AG08396 (cell line): ENCODE data around the gene ETHE1.
A peak's percentile ranks its signal among the peaks of the same experiment; 100 is the strongest.
"Not testable (repeated sequence)": the region's sequence is repeated elsewhere in the genome, so short reads cannot be mapped to it uniquely, and the experiment has no call there.

ENCODE experiments used
- DNase-seq: peaks from one replicate; pipeline ENCODE4 v3.0.0; 2012; ENCODE audit warnings: low spot score, mixed read lengths

Gene ETHE1

DNA sequence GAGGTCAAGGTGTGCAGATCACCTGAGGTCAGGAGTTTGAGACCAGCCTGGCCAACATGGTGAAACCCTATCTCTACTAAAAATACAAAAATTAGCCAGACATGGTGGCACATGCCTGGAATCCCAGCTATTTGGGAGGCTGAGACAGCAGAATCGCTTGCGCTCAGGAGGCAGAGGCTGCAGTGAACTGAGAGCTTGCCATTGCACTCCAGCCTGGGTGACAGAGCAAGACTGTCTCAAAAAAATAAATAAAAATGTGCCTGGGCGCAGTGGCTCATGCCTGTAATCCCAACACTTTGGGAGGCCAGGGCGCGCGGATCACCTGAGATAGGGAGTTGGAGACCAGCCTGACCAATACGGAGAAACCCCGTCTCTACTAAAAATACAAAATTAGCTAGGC lies 3.3 kb downstream of the ETHE1 start:
- not testable (repeated sequence) for DNase-seq

DNA sequence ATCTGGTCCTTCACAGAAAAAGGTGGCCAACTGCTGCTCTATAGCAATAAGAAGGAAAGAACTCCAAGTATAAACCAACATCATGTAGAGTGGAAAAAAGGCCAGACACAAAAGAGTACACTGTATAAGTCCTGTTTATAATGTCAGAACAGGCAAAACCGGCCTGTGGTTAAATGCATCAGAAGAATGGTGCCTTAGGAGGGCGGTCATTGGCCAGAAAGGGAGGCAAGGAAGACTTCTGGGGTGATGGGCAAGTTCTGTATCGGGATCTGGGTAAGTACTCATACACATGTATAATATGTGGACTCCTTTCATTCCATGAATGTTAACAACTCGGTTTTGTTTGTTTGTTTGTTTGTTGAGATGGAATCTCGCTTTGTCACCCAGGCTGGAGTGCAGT lies 4.1 kb downstream of the ETHE1 start:
- no peak for DNase-seq

DNA sequence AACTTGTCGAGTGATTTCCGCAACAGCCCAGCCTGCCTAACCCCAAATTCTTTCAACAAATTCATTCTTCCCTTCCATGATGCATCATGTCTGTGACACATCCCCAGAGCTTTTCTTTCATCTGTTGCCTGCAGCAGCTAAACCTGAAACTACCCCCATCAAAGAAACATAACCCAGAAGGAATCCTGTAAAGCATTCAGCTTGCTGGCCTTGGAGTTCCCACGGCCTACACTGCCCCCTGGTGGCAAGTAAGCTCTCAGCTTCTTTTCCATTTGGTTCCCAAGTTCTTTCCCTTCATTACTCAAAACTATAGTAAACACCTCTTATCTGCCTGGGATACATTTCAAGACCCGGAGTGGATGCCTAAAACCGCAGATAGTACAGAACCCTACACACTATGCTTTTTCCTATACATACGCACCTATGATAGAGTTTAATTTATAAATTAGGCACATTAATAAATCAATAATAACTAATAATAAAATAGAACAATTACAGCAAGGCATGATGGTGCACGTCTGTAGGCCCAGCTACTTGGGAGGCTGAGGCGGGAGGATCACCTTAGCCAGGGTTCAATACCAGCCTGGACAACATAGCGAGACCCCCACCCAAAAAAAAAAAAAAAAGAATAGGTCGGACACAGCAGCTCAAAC lies 7.4 kb downstream of the ETHE1 start:
- peak; percentile 86 for DNase-seq

DNA sequence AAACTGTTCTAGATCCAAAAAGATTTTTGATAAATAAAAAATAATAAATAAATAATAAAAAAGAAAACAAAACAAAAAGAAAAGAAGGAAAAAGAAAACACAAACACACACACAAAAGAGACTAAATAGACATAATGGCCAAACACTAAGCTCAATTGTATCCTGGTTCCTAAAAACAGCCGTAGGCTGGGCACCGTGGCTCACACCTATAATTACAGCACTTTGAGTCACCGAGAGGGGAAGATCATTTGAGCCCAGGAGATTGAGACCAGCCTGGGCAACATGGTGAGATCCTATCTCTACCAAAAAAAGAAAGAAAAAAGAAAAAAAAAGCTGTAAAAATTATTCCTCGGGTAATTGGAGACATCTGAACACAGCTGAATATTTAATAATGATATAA lies 8.9 kb downstream of the ETHE1 start:
- DNase-seq: no peak

DNA sequence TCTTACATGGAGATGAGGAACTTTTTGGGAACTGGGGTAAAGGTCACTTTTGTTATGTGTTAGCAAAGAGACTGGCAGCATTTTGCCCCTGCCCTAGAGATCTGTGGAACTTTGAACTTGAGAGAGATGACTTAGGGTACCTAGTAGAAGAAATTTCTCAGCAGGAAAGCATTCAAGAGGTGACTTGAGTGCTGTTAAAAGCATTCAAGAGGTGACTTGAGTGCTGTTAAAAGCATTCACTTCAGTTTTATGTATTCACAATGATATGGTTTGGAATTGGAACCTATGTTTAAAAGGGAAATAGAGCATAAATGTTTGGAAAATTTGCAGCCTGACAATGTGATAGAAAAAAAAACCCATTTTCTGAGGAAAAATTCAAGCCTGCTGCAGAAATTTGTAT lies 14.6 kb downstream of the ETHE1 start:
- not testable (repeated sequence) for DNase-seq

DNA sequence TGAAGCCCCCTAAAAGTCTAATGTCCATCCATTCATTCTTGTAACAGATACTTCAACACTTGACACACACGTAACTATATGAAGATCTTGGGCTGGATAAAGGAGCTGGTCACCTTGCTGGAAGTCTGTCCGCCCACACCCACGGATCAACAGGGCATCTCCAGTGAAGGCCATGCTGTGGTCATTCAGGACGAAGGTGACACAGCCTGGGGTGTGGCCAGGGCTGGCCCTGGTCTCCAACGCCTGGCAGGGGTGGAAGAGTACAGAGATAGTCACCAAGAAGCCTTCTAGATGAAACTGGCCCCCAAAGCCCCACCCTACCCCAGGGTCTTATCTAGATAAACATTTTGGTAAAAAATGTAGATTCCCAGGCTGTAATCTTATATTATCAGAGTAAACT lies 15.7 kb downstream of the ETHE1 start:
- no peak for DNase-seq

DNA sequence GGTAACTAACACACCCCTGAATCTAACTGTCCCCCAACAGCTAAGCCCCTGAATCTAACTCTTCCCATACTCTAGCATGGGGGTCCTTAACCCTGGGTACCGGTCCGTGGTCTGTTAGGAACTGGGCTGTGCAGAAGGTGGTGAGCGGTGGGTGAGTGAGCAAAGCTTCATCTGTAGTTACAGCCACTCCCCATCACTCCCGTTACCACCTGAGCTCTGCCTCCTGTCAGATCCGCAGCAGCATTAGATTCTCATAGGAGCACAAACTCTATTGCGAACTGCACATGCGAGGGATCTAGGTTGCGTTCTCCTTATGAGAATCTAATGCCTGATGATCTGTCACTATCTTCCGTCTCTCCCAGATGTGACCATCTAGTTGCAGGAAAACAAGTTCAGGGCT lies 16.3 kb downstream of the ETHE1 start:
- DNase-seq: no peak

DNA sequence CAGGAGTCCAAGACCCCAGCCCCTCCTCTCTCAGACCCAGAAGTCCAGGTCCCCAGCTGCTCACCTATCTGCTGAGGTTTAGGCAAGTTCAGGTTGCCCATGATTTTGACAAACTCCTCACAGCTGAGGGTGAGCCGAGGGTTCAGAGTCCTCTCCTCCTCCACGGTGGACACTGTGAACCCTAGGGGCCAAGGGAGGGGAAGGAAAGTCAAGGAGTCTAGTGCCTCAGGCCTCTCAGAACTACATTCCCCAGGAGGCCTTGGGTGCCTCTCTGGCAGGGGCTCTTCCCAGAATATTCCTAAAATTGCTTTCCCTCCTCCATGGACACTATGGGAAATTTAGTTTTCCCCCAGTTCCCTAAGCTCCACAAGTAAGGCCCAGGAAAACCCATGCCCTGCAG lies 19.1 kb downstream of the ETHE1 start:
- DNase-seq: no peak

DNA sequence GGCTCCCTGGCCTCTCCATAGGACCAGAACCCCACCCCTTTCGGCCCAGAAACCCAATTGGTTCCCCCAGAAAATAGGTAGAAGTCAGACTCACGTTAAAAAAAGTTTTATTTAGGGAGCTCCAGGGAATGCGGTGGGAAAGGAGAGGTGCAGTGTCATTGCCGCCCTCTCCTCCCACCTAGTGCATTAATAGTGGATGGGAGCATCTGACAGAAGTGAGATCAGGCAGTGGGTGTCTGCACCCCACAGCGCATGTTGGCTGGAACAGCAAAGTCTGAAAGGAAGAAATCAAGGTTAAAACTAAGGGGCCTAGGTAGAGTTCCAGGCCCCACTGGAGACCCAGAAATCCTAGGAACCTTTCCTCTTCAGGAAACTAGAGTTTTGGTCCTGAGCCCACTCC lies 20.4 kb downstream of the ETHE1 start:
- no peak for DNase-seq

DNA sequence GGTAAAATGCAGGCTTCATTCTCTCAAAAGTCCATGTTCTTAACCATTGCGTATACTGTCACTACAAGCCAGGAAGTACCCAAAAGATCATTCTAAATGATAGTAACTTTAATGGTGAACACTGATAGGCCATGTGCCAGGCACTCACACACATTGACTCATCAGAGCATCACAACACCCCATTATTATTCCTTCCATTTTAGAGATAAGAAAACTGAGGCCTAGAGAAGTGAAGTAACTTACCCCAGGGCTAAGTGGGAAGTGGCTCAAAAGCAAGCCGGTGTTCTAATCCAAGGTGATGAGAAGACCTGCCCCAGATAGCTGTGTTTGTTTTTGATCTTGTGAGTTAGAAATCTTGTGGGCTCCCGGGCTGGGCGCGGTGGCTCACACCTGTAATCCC lies 21.1 kb downstream of the ETHE1 start:
- no peak for DNase-seq

DNA sequence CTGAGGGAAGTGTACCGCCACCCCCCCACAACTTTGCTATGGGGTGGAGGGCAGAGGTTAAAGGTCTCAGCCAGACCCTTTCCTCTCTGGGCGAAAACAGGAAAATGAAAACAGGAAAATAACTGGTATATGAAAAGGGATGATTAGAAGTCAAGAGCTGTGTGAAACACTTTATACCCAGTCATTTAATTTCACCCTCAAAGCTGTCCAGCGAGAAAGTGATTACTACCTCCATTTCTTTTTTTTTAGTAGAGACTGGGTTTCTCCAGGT lies 21.9 kb downstream of the ETHE1 start:
- no peak for DNase-seq

DNA sequence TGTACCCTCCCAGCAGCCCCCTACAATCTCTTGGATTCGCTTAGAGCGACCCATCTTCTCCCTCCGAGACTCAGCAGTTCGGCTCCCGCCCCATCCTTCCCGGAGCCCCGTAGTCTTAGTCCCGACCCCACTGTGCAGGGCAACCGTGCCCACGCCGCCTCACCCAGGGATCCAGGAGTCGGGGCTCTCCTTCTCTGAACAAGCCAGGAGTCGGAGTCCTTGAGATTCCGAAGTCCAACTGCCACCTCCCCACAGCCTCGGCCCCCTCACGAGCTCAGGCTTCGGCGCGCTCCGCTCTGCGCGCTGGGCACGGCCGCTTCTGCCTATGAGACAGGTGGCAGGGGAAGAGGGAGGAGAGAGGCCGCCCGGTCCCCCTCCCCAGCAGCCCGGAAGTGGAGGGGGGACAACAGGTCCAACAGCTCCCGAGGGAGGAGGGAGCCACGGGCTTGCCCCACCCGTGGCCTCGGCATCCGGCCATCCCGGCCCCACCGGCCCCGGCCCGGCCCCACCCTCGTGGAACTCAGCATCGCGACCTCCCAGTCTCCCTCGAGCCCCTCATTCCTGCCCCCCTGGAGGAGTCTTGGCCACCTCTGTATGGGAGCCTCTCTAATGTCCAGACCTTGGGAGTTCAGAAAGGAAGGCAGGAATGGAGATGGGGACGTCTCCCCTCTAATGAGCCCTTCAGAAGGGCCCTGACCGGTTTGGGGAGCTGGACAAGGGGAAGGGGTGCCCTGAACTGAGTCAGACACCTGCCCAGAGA lies 22.4 kb downstream of the ETHE1 start, which contains the start of gene PHLDB3:
TSS of gene PHLDB3 (minus strand) at position 321 of the 760 bp plus-strand sequence. CDS start 628 bp downstream, outside the sequence.
- DNase-seq: no peak

DNA sequence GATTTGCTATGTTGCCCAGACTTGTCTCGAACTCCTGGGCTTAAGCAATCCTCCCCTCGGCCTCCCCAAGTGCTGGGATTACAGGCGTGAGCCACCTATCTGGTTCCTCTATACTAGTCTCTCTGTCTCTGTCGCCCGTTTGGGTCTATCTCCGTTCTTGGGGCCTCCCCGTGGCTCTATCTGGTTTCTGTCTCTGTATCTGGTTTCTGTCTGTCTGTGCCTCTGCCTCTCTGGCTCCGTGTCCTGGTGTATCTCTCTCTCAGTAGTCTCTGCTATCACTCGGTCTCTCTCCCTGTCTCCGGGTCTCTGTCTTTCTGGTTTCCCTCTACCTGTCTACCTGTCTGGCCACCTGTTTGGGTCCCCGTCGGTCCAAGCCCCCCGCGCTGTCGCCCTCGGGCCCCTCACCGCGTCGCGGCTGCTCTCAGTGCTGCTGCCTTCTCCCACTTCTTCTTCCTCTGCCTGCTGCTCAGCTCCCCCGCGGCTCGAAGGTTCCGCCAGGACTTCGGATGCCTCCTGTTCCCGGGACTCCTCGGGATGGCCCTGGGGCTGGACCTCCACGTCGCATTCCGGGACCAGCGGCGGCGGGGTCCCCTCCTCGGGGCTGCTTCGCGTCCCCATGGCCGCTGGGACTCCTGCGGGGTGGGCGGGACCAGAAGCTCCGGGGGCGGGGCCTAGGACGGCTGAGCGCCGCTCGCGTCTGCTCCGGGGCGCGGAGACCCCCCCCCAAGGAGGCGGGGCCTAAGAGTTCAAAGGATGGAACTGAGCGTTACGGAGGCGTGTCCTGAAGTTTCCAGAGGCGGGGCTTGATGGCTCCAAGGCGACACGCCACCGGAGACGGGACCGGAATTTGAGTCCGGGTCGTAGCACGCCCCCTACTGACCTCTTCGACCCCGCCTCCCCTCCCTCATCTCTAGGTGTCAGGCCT lies 23.2 kb downstream of the ETHE1 start:
- peak; percentile 99 for DNase-seq

DNA sequence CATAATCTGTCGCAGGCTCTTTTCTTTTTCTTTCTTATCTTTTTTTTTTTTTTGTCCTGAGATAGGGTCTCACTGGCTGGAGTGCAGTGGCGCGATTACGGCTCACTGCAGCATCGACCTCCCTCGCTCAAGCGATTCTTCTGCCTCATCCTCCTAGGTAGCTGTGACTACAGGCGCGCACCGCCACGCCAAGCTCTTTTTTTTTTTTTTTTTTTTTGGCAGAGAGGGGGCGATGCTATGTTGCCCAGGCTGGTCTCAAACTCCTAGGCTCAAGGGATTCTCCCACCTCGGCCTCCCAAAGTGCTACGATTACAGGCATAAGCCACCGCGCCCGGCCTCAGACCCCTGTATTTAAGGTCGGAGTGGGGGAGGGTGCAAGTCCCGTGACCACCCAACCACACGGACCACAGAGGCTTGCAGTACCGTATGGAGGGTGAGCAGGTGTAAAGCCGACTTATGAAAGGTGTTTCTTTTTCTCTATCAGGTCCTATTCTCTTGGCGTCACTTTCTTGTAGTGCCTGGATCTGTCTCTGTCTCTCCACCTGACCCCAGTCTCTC lies 24.5 kb downstream of the ETHE1 start:
- DNase-seq: no peak

DNA sequence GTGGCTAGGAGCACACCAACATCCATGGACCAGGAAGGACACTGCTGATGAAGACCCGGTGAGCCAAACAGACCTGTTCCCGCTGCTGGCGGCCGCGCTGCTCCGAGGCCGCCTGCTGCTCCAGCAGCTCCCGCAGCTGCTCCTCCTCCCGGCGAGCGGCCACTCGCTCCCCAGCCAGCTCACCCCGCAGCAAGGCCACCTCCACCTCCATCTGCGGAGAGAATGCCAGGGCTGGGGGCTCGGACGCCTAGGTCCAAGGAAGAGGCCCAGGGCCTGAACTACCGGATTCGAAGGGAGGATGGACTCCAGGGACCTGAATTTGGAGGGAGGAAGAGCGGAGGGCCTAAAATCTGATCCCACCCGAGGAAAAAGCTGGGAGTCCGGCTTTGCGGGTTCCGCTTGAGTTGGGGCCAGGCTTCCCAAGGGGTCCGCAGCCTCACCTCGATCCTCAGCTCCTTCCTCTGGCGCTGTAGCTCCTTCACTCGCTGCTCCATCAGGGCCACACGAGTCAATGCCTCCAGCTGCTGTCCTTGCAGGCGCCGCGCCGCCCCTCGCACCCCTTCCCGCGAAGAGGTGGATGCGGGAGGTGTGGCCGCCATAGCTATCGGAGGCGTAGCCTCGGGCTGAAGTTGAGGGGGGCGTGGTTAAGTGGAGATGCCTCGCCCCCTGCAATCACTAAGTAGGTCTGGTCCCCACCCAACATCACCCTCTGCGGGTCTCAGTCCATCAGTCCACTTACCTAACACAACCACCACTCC lies 25.2 kb downstream of the ETHE1 start:
- no peak for DNase-seq

DNA sequence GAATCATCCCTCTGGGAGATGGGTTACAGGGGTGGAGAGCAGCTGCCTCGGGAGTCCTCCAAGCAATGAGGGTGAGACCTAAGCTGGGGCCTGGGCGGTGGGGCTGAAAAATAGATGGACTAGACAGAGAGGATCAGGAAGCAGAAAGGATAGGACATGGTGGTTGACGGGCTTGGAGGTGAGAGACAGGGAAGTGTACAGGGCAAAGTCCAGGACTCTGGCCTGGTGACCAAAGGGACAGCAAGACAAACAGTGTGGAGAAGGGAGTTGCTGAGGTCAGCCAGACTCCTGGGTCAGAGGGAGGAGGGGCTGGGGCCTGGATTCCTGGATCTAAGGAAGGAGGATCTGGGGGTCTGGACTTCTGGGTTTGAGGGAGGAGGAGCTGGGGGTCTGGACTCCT lies 28.0 kb downstream of the ETHE1 start:
- no peak for DNase-seq

DNA sequence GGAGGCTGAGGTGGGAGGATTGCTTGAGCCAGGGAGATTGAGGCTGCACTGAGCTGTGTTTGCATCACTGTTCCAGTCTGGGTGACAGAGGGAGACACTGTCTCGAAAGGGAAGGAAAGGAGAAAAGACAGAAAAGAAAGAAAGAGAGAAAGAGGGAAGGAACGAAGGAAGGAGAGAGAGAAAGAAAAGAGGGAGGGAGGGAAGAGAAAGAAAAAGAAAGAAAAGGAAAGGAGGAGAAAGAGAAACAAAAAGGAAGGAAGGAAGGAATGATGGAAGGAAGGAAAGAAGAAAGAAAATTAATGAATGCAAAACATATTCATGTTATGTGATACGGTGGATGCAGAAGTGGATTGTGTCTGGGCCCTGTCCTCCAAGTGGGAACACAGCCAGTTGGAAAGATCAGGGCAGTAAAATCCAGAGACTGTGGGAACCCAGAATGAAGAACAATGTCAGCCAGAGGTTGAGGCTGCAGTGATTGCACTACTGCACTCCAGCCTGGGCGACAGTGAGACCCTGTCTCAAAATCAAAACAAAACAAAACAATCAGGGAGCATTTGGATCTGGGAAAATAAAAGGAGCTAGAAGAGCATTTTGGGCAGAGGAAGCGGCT lies 28.7 kb downstream of the ETHE1 start:
- DNase-seq: no peak

DNA sequence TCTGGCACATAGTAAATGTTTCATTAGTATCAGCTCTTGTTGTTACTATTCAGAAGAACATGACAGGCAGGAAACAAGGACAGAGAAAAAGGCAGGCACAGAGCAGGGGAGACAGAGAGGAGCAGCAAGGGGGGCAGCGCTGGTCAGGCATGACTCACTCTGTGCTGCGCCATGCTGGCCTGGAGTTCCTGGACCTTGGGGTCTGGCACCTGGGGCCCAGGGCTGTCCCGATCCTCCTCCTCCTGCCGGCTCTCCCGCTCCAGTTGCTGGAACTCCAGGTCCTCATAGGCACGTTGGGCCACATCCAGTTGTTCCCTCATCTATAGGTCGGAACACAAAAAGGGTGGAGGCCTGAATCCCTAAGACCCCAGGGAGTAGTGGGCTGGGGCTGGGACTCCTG lies 30.0 kb downstream of the ETHE1 start:
- no peak for DNase-seq

DNA sequence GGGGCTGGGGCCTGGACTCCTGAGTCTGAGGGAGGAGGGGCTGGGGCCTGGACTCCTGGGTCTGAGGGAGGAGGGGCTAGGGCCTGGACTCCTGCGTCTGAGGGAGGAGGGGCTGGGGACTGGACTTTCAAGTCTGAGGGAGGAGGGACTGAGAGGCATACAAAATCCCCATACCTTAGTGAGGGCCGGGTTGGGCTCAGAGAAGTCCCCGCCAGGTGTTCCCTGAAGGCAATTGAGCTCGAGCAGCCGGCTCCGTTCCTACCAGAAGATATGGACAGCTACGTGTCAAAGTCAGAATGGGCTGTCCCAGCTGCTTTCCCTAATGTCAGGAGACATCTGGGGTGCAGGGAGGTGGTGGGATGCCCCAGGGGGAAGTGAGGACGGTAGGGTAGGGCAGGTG lies 31.9 kb downstream of the ETHE1 start:
- DNase-seq: no peak

DNA sequence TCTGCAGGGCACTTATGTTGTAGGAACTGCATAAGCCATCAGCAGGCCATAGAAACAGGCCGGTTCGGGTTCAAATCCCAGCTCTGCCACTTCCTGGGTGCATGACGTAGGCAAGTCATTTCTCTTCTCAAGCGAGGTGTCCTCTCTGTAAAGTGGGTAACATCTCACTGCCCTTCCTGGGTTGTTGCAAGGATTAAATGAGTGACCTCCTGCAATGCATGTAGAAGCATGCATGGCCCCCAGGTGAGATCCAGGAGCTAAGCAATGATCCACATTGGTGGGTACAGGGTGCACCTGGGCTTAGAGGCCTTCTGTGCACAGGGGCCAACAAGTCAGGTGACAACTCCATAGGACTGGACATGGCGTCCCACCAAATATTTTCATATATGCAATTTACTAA lies 36.2 kb downstream of the ETHE1 start:
- DNase-seq: no peak

DNA sequence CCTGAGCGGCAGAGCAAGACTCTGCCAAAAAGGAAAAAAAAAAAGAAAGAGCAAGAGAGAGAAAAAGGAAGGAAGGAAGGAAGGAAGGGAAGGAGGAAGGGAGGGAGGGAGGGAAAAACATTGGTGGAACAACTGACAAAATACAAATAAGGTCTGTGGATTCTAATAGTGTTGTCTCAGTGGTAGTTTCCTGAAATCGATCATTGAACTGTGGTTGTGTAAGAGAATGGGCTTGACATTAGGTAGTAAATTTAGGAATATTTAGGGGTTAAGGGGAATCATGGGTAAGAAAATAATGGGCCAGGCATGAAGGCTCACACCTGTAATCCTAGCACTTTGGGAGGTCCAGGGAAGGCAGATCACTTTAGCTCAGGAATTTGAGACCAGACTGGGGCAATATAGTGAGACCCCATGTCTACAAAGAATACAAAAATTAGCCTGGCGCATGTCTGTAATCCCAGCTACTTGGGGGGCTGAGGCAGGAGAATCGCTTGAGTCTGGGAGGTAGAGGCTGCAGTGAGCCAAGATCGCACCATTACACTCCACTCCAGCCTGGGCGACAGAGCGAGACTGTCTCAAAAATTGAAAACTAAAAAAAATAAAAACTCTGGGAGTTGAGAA lies 36.9 kb downstream of the ETHE1 start:
- DNase-seq: no peak
